K562 (cell line): Measurements from ENCODE around the gene SMG6. TPM values are rescaled to one million over a fixed set of nuclear protein-coding genes. Genes with fewer than 3 reads are reported as not detected.

Source experiments
- HDAC3 ChIP-seq: fragments of 450-650 bp; IDR thresholded peaks from 2 replicates; pipeline ENCODE4 v1.6.1; 2018; ENCODE audit warnings: borderline replicate concordance, mild to moderate bottlenecking, moderate library complexity; ENCODE audit not compliant: partially characterized antibody
- MECOM ChIP-seq: fragments of 250-450 bp; sonication (Bioruptor Pico); IDR thresholded peaks from 2 replicates; pipeline ENCODE4 v1.8.0; 2022; ENCODE audit warnings: inconsistent platforms
- RAD21 ChIP-seq, 2 experiments: fragments of 250-450 bp in 1 of 2; fragments of 450-650 bp in 1 of 2; sonication (Bioruptor Pico) in 1 of 2; formaldehyde crosslinking in 1 of 2; IDR thresholded peaks in 1 of 2; conservative IDR thresholded peaks in 1 of 2; 2 replicates each; pipeline versions ENCODE4 v1.4.0 to v1.8.0; 2020 to 2022; ENCODE audit warnings: mild to moderate bottlenecking in 2 of 2, moderate library complexity in 1 of 2
- RAD51 ChIP-seq: fragments of 450-650 bp; IDR thresholded peaks from 2 replicates; pipeline ENCODE4 v1.7.1; 2016; ENCODE audit warnings: low read depth, mild to moderate bottlenecking, borderline replicate concordance
- RBM39 ChIP-seq: fragments of 200-400 bp; formaldehyde crosslinking; optimal IDR thresholded peaks from 2 replicates; pipeline ENCODE3; 2018; ENCODE audit warnings: low read depth, low read length
- ZNF253 ChIP-seq: fragments of 250-450 bp; sonication (Bioruptor Pico); conservative IDR thresholded peaks from 2 replicates; pipeline ENCODE4 v1.6.1; 2021; ENCODE audit warnings: mild to moderate bottlenecking
- polyA plus RNA-seq, 8 experiments: library from polyadenylated mRNA; depleted of rRNA in 4 of 8; stranded (reverse) in 5 of 8; unstranded in 3 of 8; fragments of >200 nt; fragmentation: Nextera tagmentation in 2 of 8; fragmentation: Illumina TruSeq in 1 of 8; extraction: Ambion mirVana in 2 of 8; extraction: Trizol in 1 of 8; gene quantifications; 2 replicates each; pipeline versions ENCODE4 v1.2.1 to v1.2.3, GENCODE V29; 2011 to 2014; ENCODE audit warnings: inconsistent platforms in 1 of 8, missing spikeins in 1 of 8
- total RNA-seq, 7 experiments: library from RNA; depleted of rRNA in 6 of 7; stranded (reverse); fragments of >200 nt in 6 of 7; fragmentation: Illumina TruSeq in 2 of 7; extraction: Trizol in 2 of 7; gene quantifications; 2 replicates each; pipeline versions ENCODE4 v1.2.1 to v1.2.3, GENCODE V29; 2011 to 2021; ENCODE audit warnings: low replicate concordance in 1 of 7
- TF ChIP-seq, protein P1 (sequence below): fragments of 450-650 bp; conservative IDR thresholded peaks from 2 replicates; pipeline ENCODE4 v1.6.1; 2016; ENCODE audit warnings: missing genetic modification characterization, low read depth, mild to moderate bottlenecking, control low read depth, missing compliant biosample characterization
- TF ChIP-seq, protein P2 (sequence below): sonication (generic); formaldehyde crosslinking; IDR thresholded peaks from 2 replicates; pipeline ENCODE4 v1.8.0; 2023; ENCODE audit warnings: mild to moderate bottlenecking, missing genetic modification reagents
- TF ChIP-seq, protein P3 (sequence below): sonication (generic); formaldehyde crosslinking; IDR thresholded peaks from 2 replicates; pipeline ENCODE4 v1.9.0; 2022; ENCODE audit warnings: mild to moderate bottlenecking, missing genetic modification reagents
- TF ChIP-seq, protein P4 (sequence below): sonication (generic); formaldehyde crosslinking; IDR thresholded peaks from 2 replicates; pipeline ENCODE4 v1.8.0; 2022; ENCODE audit warnings: missing genetic modification reagents, mild to moderate bottlenecking, moderate library complexity, borderline replicate concordance

Gene SMG6
- total and polyA plus RNA-seq, 9 of the 15 experiments (the other 6 are each of a cell fraction or from before 2014, with no cell fraction given) = 0.44 to 13.9 (median 6.0) TPM

DNA sequence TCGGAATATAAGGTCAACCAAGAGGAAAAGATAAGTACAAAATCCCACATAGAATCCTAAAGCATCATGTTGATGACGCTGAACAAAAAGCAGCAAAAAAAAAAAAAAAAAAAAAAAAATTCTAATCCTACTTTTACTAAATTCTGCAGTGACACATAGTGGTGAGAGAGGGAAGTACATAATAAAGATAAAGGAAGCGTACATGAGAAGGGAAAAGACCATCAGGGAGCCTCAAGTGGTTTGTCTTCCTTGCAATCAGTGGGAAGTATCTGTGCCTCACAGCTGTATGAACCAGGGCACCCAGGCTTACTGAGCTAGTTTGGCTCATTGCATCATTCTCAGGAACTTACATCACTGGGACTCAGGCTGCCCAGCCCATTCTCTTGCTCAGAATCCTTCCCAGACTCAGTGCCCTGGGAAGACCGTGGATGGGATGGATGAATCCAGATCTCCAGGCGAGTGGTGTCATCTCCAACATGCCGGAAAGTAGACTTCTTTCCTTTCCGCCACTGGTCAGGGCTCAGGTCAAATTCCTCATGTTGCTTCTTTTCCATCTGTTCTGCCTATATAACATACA, 21.2 kb downstream of the SMG6 start (continued):
- TF ChIP-seq, protein P1, sequence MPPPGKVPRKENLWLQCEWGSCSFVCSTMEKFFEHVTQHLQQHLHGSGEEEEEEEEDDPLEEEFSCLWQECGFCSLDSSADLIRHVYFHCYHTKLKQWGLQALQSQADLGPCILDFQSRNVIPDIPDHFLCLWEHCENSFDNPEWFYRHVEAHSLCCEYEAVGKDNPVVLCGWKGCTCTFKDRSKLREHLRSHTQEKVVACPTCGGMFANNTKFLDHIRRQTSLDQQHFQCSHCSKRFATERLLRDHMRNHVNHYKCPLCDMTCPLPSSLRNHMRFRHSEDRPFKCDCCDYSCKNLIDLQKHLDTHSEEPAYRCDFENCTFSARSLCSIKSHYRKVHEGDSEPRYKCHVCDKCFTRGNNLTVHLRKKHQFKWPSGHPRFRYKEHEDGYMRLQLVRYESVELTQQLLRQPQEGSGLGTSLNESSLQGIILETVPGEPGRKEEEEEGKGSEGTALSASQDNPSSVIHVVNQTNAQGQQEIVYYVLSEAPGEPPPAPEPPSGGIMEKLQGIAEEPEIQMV (tag) = no peak
- no peak for TF ChIP-seq RBM39
- 0 out of 2 replicates have a peak, but pooled peaks have one; percentile 36 for TF ChIP-seq MECOM (CRISPR knock-in tag)
- TF ChIP-seq ZNF253 (CRISPR knock-in tag) = no peak
- peak in 1 of 2 experiments; percentile 20; a peak in 1 of 4 replicates for TF ChIP-seq RAD21 (CRISPR knock-in tag; conservative IDR thresholded peaks at IDR 0.05 in 1 of 2, IDR thresholded peaks at IDR 0.05 in 1 of 2)
- TF ChIP-seq HDAC3 = no peak
- no peak for TF ChIP-seq RAD51
- TF ChIP-seq, protein P2, sequence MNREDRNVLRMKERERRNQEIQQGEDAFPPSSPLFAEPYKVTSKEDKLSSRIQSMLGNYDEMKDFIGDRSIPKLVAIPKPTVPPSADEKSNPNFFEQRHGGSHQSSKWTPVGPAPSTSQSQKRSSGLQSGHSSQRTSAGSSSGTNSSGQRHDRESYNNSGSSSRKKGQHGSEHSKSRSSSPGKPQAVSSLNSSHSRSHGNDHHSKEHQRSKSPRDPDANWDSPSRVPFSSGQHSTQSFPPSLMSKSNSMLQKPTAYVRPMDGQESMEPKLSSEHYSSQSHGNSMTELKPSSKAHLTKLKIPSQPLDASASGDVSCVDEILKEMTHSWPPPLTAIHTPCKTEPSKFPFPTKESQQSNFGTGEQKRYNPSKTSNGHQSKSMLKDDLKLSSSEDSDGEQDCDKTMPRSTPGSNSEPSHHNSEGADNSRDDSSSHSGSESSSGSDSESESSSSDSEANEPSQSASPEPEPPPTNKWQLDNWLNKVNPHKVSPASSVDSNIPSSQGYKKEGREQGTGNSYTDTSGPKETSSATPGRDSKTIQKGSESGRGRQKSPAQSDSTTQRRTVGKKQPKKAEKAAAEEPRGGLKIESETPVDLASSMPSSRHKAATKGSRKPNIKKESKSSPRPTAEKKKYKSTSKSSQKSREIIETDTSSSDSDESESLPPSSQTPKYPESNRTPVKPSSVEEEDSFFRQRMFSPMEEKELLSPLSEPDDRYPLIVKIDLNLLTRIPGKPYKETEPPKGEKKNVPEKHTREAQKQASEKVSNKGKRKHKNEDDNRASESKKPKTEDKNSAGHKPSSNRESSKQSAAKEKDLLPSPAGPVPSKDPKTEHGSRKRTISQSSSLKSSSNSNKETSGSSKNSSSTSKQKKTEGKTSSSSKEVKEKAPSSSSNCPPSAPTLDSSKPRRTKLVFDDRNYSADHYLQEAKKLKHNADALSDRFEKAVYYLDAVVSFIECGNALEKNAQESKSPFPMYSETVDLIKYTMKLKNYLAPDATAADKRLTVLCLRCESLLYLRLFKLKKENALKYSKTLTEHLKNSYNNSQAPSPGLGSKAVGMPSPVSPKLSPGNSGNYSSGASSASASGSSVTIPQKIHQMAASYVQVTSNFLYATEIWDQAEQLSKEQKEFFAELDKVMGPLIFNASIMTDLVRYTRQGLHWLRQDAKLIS = no peak
- TF ChIP-seq, protein P3, sequence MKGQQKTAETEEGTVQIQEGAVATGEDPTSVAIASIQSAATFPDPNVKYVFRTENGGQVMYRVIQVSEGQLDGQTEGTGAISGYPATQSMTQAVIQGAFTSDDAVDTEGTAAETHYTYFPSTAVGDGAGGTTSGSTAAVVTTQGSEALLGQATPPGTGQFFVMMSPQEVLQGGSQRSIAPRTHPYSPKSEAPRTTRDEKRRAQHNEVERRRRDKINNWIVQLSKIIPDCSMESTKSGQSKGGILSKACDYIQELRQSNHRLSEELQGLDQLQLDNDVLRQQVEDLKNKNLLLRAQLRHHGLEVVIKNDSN (CRISPR knock-in tag) = no peak
- TF ChIP-seq, protein P4, sequence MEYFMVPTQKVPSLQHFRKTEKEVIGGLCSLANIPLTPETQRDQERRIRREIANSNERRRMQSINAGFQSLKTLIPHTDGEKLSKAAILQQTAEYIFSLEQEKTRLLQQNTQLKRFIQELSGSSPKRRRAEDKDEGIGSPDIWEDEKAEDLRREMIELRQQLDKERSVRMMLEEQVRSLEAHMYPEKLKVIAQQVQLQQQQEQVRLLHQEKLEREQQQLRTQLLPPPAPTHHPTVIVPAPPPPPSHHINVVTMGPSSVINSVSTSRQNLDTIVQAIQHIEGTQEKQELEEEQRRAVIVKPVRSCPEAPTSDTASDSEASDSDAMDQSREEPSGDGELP (CRISPR knock-in tag) = peak; percentile 82
